ENCODE results near the gene UBR1.

DNA sequence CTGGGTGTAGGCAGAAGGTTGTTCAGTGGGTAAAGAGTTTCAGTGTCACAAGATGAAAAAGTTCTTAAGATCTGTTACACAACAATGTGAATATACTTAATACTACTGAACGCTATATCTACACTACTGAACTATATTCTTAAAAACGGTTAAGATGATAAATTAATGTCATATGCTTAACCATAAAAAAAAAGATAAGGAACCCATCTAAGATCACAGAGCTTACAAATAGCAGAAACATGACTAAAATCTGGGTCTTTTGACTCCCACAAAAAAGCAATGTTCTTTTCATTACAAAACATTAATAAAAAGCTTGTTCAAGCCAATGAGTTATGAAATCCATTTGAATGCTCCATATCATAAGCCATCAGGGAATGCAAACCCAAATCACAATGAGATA is 34.4 kb downstream of the UBR1 start:
- no peak for TF ChIP-seq EZH2 (IDR thresholded peaks at IDR 0.05; ENCODE audit: borderline replicate concordance, low read depth, low read length, severe bottlenecking)
- TF ChIP-seq, protein P1, sequence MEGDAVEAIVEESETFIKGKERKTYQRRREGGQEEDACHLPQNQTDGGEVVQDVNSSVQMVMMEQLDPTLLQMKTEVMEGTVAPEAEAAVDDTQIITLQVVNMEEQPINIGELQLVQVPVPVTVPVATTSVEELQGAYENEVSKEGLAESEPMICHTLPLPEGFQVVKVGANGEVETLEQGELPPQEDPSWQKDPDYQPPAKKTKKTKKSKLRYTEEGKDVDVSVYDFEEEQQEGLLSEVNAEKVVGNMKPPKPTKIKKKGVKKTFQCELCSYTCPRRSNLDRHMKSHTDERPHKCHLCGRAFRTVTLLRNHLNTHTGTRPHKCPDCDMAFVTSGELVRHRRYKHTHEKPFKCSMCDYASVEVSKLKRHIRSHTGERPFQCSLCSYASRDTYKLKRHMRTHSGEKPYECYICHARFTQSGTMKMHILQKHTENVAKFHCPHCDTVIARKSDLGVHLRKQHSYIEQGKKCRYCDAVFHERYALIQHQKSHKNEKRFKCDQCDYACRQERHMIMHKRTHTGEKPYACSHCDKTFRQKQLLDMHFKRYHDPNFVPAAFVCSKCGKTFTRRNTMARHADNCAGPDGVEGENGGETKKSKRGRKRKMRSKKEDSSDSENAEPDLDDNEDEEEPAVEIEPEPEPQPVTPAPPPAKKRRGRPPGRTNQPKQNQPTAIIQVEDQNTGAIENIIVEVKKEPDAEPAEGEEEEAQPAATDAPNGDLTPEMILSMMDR (IDR thresholded peaks at IDR 0.05; ENCODE audit: extremely low read depth in 1 of 2, insufficient read depth in 1 of 2, low read depth in 1 of 2, low read length in 2 of 2): no peak
- no peak for TF ChIP-seq POLR2AphosphoS5 (IDR thresholded peaks at IDR 0.05; ENCODE audit: insufficient read depth, low read depth, low read length)
- no peak for TF ChIP-seq JUN (IDR thresholded peaks at IDR 0.05; ENCODE audit: borderline replicate concordance, insufficient read depth, insufficient read length, low read depth)
- no peak for TF ChIP-seq MYC (IDR thresholded peaks at IDR 0.05; ENCODE audit: low read depth, low read length)
- TF ChIP-seq POLR2A (IDR thresholded peaks at IDR 0.05; ENCODE audit: low read depth, low read length): no peak
